Measurements from ENCODE around the gene GCNT2.
"Not testable (repeated sequence)": the region's sequence is repeated elsewhere in the genome, so short reads cannot be mapped to it uniquely, and the experiment has no call there.

GCNT2 gene

DNA sequence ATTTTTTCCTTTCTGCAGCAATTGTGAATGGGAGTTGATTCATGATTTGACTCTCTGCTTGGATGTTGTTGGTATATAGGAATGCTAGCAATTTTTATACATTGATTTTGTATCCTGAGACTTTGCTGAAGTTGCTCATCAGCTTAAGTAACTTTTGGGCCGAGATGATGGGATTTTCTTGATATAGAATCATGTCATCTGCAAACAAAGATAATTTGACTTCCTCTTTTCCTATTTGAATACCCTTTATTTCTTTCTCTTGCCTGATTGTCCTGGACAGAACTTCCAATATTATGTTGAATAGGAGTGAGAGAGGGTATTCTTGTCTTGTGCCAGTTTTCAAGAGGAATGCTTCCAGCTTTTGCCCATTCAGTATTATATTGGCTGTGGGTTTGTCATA is 144.4 kb downstream of the GCNT2 start:
- not testable (repeated sequence) for DNase-seq

DNA sequence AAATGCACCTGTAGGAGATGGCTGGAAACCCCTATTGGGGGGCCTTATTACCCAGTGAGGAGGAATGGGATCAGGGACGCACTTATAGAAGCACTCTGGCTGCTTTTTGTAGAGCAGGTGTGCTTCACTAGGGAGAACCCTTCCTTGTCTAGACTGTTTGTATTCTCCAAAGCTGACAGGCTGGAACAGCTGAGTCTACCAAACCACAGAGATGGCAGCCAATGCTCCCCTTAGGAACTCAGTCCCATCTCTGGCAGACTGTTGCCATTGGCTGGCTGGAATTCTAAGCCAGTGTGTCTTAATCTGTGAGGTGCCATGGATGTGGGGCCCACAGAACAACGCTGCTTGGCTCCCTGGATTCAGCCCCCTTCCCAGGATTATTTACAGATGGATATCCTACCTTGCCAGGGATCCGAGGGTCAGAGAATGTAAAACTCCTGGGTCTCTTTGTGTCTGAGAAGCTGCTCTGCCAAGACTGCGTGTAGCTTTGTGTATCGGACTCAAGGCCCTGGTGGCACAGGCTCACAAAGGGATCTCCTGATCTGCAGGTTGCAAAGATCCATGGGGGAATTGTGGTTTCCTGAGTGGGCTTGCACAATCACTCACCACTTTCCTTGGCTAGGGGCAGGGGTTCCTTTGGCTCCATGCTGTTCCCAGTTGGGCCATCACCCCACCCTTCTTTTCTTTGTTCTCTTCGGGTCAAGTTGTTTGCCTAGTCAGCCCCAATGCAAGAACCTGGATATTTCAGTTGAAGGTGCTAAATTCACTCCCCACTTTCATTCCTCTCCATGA is 147.2 kb downstream of the GCNT2 start:
- DNase-seq, result no peak

DNA sequence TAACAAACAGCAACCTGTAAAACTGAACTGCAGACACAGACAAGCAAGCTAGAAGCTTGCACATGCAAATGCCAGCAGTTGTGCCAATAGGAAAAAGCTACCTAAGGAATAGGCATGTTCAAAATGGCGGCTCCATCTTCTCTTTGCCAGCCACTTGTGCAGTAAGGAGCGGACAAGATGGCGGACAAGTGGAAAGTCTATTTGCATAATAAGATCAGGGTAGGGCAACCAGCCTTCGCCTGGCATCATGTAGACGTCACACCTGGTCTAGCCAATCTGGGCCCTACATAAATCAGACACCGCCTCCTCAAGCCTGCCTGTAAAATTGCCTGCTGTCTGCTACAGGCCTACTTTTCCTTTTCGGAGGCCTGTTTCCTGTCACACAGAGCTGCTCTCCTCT is 155.3 kb downstream of the GCNT2 start:
- no peak for DNase-seq

DNA sequence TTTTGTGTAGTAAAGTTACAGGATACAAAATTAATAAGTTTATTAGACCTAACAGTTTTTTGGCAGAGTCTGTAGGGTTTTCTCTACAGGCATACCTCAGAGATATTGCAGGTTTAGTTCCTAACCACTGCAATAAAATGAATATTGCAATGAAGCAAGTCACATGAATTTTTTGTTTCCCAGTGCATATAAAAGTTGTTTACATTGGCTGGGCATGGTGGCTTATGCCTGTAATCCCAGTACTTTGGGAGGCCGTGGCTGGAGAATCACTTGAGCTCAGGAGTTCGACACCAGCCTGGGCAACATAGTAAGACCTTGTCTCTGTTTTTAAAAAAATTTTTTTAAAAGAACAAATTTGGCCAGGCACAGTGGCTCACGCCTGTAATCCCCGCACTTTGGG is 157.3 kb downstream of the GCNT2 start:
- no peak for DNase-seq

Data from KG1 (cell line).